ENCODE measurements around the gene PIF1.

PIF1 gene

DNA sequence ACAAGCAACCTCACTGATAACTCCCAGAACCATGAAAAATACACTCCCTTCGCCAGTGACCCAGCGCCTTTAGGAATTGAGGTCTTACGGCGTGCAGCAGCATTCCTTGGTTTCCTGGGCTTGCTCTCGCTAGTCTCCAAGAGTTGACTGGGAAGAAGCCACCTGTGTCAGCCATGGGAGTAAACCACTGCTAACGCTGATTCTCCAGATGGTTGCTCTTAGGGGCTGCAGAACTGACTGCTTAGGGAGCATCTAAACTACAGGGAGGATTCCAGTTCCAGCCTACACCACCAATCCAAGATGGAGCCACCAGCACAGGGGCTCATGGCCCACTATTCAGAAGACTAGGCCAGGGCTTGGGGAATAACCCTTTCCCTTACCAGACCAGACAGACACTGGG lies 52.5 kb downstream of the PIF1 start:
- H3K4me3 ChIP-seq (IDR thresholded peaks at IDR 0.05; ENCODE audit: insufficient read depth, low read depth, low read length): no peak overlapping the region
- H3K4me2 ChIP-seq: no peak overlapping the region
- TF ChIP-seq, protein P1, sequence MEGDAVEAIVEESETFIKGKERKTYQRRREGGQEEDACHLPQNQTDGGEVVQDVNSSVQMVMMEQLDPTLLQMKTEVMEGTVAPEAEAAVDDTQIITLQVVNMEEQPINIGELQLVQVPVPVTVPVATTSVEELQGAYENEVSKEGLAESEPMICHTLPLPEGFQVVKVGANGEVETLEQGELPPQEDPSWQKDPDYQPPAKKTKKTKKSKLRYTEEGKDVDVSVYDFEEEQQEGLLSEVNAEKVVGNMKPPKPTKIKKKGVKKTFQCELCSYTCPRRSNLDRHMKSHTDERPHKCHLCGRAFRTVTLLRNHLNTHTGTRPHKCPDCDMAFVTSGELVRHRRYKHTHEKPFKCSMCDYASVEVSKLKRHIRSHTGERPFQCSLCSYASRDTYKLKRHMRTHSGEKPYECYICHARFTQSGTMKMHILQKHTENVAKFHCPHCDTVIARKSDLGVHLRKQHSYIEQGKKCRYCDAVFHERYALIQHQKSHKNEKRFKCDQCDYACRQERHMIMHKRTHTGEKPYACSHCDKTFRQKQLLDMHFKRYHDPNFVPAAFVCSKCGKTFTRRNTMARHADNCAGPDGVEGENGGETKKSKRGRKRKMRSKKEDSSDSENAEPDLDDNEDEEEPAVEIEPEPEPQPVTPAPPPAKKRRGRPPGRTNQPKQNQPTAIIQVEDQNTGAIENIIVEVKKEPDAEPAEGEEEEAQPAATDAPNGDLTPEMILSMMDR (conservative IDR thresholded peaks at IDR 0.05; ENCODE audit: low read depth, low read length): no peak
- H3K79me2 ChIP-seq (ENCODE audit: insufficient read depth, low read depth): no peaks in the 10 kb centered on the region
- H4K20me1 ChIP-seq (ENCODE audit: insufficient read depth): no peaks in the 10 kb centered on the region
- H3K9ac ChIP-seq: no peak overlapping the region
- no peak overlapping the region for H2AFZ ChIP-seq (ENCODE audit: low read depth)
- H3K27me3 ChIP-seq (ENCODE audit: insufficient read depth, low read depth): no peaks in the 10 kb centered on the region
- H3K36me3 ChIP-seq (ENCODE audit: insufficient read depth): no peaks in the 10 kb centered on the region
- no peak overlapping the region for H3K27ac ChIP-seq
- H3K4me1 ChIP-seq (ENCODE audit: low read depth, poor library complexity, severe bottlenecking): no peaks in the 10 kb centered on the region

DNA sequence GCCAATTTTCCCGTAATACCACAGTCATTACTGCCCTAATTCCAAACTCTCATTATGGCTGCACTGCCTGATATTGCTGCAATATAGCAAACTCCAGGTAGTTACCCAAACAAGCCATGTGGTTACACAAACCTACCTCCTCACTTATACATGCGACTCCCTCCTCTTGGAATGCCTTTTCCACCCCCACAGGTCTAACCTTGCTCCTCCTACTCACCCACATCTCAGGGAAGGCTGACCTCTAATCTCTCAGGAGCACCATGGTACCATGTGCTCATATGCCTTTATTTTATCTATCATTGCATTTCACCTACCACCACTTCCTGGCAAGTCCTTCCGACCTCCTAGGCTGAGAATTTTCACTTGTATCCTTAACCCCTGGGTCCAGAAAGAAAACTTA lies 53.0 kb downstream of the PIF1 start:
- Histone ChIP-seq H3K9ac (no peak overlapping the region), H3K79me2 (ENCODE audit: insufficient read depth, low read depth) (no peaks in the 10 kb centered on the region), H3K27ac (no peak overlapping the region), H2AFZ (ENCODE audit: low read depth) (no peak overlapping the region), H3K4me2 (no peak overlapping the region), H3K4me1 (ENCODE audit: low read depth, poor library complexity, severe bottlenecking) (no peaks in the 10 kb centered on the region), H4K20me1 (ENCODE audit: insufficient read depth) (no peaks in the 10 kb centered on the region), H3K27me3 (ENCODE audit: insufficient read depth, low read depth) (no peaks in the 10 kb centered on the region), H3K36me3 (ENCODE audit: insufficient read depth) (no peaks in the 10 kb centered on the region), H3K4me3 (IDR thresholded peaks at IDR 0.05; ENCODE audit: insufficient read depth, low read depth, low read length) (no peak overlapping the region)
- TF ChIP-seq, protein P1 (conservative IDR thresholded peaks at IDR 0.05; ENCODE audit: low read depth, low read length): no peak

DNA sequence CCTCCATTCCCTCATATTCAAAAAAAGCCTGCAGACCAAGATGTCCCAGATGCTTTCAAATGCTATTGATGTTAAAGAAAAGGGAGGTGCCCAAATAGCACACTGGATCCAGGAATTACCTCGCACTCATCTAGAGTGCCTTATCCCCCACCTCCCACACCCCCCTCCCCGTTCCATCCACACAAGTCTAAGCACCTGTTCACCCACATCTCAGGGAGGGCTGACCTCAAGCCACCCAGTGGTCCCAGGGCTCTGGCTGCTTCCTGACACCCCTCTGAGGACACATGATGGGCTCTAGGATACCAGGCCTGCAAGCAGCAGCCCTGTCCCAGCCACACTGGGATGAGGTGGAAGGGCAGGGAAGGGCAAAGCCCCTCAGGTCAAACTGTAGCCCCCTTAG lies 54.8 kb downstream of the PIF1 start:
- no peak overlapping the region for H3K4me3 ChIP-seq (IDR thresholded peaks at IDR 0.05; ENCODE audit: insufficient read depth, low read depth, low read length)
- no peaks in the 10 kb centered on the region for H3K79me2 ChIP-seq (ENCODE audit: insufficient read depth, low read depth)
- H3K9ac ChIP-seq: no peak overlapping the region
- H3K36me3 ChIP-seq (ENCODE audit: insufficient read depth): no peaks in the 10 kb centered on the region
- TF ChIP-seq, protein P1 (conservative IDR thresholded peaks at IDR 0.05; ENCODE audit: low read depth, low read length): no peak
- H3K4me2 ChIP-seq: no peak overlapping the region
- no peaks in the 10 kb centered on the region for H4K20me1 ChIP-seq (ENCODE audit: insufficient read depth)
- H2AFZ ChIP-seq (ENCODE audit: low read depth): no peak overlapping the region
- H3K27me3 ChIP-seq (ENCODE audit: insufficient read depth, low read depth): no peaks in the 10 kb centered on the region
- no peaks in the 10 kb centered on the region for H3K4me1 ChIP-seq (ENCODE audit: low read depth, poor library complexity, severe bottlenecking)
- H3K27ac ChIP-seq: no peak overlapping the region

DNA sequence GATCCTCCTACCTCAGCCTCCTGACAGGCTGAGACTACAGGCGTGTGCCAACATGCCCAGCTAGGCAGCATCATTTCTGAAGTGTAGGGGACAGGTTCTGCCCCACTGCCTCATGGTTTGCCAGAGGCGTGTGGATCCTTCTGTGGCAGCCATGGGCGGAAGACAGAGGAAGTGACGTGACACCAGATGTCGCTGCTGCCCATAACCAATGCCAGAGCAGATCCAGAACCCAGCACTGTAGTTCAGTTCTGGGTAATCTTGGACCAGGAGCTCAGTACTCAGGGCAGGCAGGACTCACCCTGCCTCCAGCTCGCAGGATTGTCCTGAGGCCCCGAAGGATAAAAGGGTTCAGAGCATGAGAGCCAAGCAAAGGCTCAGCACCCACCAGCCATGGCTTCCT lies 58.2 kb downstream of the PIF1 start:
- Histone ChIP-seq H2AFZ (ENCODE audit: low read depth) (no peak overlapping the region), H4K20me1 (ENCODE audit: insufficient read depth) (no peaks in the 10 kb centered on the region), H3K4me2 (no peak overlapping the region), H3K27ac (no peak overlapping the region), H3K9ac (no peak overlapping the region), H3K36me3 (ENCODE audit: insufficient read depth) (no peaks in the 10 kb centered on the region), H3K79me2 (ENCODE audit: insufficient read depth, low read depth) (no peaks in the 10 kb centered on the region), H3K4me3 (IDR thresholded peaks at IDR 0.05; ENCODE audit: insufficient read depth, low read depth, low read length) (no peak overlapping the region), H3K27me3 (ENCODE audit: insufficient read depth, low read depth) (no peaks in the 10 kb centered on the region), H3K4me1 (ENCODE audit: low read depth, poor library complexity, severe bottlenecking) (no peaks in the 10 kb centered on the region)
- TF ChIP-seq, protein P1 (conservative IDR thresholded peaks at IDR 0.05; ENCODE audit: low read depth, low read length): no peak

DNA sequence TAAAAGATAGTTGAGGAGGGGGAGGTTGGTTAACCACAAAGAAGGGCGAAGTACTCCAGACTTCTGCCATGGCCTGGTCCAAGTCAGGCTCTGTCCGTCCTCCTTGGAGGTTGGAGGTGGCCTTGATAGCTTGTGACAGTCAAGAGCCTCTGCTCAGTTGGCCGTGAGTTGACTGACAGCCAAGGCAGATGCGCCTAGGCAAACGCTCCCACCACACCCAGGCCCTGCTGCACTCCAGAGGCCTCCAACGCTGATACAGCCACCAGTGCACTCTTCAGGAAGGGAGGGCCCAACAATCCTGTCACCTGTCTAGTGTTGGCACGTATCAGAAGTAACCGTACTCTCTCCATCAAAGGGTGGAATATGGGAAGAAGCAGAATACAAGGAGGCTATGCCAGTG lies 59.4 kb downstream of the PIF1 start:
- H2AFZ ChIP-seq (ENCODE audit: low read depth): no peak overlapping the region

More for the DNA sequence above, 59.4 kb downstream of the PIF1 start:
- Histone ChIP-seq H3K9ac (no peak overlapping the region), H3K27ac (no peak overlapping the region), H3K79me2 (ENCODE audit: insufficient read depth, low read depth) (no peaks in the 10 kb centered on the region), H3K4me1 (ENCODE audit: low read depth, poor library complexity, severe bottlenecking) (no peaks in the 10 kb centered on the region), H3K27me3 (ENCODE audit: insufficient read depth, low read depth) (no peaks in the 10 kb centered on the region), H3K36me3 (ENCODE audit: insufficient read depth) (no peaks in the 10 kb centered on the region), H3K4me3 (IDR thresholded peaks at IDR 0.05; ENCODE audit: insufficient read depth, low read depth, low read length) (no peak overlapping the region), H3K4me2 (no peak overlapping the region), H4K20me1 (ENCODE audit: insufficient read depth) (no peaks in the 10 kb centered on the region)
- TF ChIP-seq, protein P1 (conservative IDR thresholded peaks at IDR 0.05; ENCODE audit: low read depth, low read length): no peak
